Embryonic facial prominence (tissue), 1 donor: Measurements from ENCODE around the gene CBX2.
A peak's percentile ranks its signal among the peaks of the same experiment; 100 is the strongest.

Experiments
- DNase-seq: peaks from one replicate; pipeline ENCODE4 v3.0.0-alpha.2; 2016; ENCODE audit errors: extremely low spot score

The CBX2 gene

DNA sequence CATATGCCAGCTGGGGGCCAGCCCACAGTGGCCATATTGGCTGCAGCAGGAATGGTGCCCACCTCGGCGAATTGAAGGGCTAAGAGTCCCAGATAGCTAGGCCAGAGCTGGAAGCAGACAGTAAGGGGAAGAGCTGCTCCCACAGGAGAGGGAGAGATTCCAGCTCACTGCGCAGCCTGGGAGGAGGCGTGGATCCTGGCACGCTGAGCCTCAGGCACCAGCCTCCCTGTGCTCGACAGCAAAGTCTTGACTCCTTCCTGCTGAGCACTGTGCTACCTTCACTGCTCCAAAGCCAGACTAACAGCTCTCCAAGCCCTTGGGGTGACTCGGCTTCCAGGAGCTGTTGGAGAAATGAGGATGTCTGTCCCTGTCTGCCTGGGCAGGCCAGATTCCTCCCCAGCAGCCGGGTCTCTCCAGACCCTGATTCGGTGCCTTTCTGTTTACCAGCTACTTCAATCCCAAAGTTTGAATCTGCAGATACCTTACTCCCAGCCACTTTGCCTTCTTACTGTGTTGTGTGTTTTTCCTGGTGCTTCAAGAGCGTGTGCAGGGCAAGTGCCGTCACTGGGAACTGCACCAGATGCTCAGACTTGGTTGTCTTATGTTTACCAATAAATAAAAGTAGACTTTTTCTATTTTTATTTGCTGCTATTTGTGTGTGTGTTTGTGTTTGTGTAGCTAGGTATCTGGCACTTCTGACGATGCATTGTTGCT lies 9.1 kb downstream of the CBX2 start:
- DNase-seq, result no peak

DNA sequence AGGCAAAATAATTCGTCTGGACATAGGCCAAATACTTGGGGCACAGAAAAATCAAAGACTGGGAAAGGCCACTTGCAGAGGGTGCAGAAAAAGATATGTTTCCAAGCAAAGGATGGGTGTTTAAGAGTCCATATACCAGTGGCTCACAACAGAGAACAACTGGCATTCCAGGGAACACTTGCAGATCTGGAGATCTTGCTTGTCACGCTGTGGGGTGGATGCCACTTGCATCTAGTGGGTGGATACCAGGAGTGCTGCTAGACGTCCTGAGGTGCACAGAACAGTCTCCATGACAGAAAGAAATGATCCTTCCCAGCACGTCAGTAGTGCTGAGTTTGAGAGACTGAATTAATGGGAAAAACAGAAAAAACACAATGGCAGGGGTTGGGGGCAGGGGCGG lies 10.5 kb downstream of the CBX2 start:
- DNase-seq, result no peak

DNA sequence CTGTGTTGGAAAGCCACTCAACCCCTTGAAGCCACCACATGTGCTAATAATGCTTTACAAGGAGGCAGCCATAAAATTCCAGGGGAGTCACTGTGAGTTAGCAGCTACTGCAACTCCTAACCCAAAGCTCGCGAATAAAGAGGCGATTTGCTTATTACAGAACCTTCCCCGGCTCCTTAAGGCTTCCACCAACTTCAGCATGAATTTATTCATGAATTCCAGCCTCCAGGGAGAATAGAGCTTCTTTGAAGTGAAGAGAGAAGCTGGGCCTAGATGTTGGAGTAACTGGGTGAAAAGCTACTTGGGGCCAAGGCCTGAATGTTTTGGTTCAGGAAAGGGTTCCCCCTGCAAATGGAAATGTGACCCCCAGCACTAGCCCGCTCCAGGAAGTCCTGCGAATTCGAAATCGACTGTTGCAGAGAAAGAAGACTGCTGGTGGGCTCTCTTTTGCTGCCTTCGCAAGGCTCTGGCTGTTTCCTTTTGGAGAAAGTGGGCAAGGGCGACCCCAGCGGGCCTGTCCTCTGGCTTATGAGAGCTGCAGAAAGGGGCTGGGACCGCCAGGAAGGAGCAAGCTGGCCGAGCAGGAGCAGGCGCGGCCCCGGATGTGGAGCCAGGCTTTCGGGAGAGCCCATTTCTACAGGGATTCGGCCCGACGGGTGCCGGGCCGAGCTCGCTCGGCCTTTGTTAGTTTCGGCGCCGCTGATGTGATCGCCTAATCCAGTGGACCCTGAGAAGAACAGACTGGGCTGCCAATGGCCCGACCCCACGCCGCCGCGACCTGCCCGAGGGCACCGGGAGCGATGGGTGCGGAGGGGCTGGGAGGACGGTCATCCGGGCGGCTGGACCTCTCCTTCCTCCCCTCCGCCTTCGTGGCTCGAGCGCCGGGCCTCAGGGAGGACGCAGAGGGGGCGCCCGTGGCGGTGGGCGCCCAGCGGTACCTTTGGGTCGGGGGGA lies 11.3 kb downstream of the CBX2 start:
- no peak for DNase-seq

DNA sequence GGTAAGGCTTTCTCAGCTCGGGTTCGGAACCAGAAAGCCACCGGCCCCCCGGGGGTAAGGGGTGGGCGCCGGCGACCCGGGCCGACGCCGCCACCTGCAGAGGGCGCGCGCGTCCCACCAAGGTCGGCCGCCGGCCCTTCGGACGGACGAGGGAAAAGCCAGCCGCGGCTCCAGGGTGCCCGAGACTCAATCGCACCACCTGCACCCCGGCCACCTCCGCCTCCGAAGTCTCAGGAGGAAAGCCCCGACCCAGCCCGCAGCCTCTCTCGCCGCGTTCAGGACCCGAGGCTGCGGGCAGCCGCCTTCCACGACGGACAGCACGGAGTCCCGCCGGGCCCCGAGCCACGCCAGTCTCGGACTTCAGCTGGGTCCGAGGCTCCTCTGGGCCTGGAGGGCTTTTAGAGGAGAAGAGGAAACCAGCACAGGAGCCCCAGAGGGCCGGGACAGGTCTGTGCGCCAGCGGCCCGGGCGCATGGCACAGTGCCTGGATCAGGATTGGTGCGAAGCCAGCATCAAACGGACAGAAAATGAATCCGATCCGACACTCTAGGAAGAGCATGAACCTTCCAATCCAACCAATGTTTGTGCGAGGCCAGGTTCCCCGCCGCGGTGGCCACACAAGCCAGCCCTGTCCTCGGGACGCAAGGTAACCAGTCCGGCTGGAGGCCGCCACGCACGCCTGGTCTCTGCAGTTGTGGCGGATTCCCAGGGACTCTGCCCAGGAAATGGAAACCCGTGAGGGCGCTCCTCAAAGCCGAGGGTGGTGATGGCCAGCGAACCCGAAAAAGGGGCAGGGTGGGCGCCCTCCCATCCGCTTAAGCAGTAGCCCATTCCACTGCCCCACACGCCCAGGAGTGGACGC lies 12.2 kb downstream of the CBX2 start:
- no peak for DNase-seq

DNA sequence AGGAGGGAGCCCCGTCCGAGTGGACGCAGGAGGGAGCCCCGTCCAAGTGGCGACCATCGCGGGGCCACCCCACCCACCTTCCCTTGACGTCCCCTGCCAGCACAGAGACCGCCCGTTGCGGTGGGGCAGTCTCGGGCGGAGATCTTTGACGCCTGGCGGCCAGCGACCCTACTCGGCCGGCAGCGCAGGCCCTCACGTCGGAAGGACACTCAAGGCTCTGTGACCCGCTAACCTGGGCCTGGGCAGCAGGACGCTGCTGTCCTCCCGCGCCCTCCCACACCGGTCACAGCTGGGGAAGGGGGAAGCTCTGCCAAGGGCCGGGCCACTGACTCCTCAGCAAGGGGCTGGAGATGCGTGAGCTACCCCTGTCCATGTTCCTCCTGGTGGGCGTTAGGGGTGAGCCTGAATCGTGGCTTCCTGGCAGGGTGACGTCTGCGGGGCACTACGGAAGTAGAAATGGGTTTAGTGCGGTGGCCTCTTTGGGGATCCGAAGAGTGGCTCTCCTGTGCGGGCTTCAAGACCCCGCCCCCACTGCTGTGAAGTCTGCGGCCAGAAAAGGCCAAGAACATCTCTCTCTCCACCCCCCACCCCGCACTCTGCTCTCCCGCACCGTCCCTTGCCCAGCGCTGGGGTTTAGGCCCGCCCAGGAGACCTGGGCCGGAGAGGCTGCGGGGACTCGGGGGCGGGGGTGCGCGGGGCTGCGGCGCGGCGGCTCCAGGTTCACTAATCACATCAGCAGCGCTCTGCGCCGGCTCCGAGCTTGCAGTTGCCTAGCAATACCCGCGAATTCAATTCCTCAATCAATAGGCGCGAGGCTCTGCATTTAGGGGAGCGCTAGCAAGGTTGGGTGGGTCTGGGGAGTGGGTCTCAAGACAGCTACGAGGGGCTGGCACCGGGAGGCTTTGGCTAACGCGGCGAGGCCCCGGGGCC lies 13.1 kb downstream of the CBX2 start:
- DNase-seq, result no peak

DNA sequence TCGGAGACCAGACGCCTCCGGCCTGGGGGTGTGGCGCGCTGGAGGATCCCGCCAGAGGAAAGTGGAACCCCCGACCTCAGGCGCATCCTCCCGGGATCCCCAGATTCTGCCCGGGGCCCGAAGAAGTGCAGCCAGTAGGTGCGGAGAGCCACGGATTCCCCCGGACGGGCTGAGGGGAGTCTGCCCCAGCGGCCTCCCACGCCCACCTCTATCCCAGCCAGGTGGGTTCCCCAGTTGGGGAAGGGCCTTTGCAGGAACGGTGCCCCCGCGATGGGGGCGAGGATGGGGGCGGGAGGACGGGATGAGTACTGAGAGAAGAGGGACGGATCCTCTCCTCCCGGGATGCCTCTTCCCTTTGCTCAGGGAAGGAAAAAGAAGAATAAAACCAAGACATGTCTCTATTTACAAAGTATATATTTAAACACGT lies 13.8 kb downstream of the CBX2 start:
- DNase-seq, result no peak

DNA sequence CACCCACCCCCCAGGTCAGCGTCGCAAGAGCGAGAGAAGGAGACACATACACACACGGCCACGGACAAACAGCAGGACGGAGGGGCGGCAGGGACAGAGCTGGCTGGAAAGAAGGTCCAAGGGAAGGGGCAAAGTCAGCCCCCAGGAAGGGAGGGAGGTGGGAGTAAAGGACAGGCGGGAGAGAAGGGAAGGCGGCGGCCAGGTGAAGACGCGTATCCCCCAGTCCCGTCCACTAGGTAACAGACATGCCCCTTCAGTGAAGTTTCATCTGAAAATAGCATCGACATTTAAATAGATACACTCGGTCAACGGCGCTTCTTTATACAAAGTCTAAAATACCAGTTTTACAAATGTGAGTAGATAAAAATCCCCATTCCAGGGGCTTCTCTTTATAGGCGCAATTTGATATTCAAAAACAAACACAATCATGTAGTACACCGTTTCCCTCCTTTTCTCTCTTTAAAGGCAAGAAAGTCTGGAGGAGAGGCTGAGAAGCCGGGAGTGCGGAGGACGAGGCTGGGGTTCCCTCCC lies 14.5 kb downstream of the CBX2 start:
- no peak for DNase-seq

DNA sequence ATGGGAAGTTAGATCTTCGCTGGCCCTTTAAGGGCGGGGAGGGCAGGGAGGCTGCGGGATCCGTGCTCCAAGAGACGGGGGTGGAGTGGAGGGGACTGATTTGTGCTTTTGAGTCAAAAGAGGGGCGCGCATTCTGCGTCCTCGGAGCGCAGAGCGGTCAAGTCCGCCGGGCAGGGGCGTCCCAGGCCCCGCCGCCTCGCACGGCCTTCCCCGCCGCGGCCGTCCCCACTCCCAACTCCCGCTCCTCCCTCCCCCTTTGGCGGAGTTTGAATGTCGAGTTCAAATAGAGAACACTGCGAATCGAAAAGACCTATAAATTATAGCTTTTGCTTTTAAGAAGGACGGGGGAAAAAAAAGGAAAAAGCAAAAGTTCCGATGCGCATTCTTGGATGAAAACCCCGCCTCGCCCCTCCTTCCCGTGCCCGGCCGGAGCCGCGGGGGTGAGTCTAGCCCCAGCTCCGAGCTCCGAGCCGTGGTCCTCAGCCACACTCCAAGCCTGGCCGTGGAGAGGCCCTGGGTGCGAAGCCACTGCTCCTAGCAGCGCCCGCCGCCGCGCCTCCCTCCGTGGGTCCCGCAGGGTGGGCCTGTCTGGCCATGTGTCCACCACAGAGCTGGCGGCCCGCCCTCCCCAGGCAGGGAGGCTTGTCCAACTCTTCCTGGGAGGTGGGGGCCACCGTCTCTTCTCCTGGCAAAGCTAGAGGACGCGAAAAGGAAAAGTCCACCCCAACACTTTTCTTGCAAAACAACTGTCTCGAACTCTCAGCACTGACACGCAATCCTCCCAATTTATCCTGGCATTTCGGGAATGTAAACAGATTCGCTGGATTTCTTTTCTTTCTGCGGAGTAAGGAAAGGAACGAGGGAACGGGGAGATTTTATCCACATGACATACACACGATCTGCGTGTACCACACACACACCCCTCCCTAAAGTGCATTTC lies 15.3 kb downstream of the CBX2 start:
- no peak for DNase-seq

DNA sequence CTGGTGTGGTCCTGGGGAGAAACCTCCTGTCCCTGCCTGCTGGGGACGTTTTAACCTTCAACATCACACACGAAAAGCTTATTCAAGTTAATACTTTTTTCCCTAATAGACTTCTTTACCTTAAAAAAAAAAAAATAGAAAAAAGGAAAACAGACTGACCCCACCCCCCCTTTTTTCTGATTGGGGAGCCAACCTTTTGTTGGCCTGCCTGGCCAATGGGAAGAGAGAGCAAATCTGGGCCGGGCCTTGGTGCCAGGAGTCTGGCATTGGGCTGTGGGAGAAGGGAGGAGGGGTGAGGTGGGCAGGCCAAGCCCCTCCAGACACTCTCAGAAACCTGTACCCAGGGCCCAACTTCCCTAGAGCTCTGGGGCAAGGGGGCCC lies 16.0 kb downstream of the CBX2 start:
- no peak for DNase-seq

DNA sequence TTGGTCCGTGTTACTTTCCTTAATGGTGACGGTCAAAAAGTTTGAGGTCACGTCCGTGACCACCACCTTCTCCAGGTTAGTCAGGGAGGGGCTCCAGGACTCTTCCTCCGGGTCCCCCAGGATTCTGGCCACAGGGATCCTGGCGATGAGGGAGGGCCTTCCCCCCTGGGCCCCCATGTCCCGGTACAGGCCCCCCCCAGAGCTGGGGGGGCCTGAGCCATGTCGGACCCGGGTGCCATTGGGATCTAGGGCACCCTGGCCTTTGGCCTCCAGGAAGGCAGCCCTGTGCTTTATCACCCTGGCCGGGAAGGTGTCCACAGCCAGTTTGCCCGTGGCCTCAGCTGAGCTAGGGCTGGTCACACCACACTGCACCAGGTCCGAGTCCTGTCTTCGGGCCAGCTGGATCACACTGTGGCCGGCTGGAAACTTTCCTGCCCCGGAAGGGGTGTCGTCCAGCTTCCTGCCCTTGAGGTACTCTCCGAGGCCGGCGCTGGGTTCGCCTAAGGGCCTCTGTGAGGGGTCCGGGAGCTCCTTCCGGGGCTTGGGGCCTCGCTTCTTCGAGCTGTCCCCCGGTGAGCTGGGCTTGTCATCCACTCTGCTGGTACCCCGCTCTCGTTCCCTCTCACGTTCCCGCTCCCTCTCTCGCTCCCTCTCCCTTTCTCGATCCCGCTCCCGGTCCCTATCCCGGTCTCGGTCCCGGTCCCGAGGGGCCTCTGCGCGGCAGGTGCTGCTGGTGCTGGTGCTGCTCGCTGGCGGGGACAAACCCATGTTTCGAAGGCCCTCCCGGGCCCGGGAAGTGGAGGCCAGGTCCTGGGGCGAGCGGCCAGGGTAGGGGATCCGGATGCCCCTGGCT lies 16.9 kb downstream of the CBX2 start:
- DNase-seq, result no peak

DNA sequence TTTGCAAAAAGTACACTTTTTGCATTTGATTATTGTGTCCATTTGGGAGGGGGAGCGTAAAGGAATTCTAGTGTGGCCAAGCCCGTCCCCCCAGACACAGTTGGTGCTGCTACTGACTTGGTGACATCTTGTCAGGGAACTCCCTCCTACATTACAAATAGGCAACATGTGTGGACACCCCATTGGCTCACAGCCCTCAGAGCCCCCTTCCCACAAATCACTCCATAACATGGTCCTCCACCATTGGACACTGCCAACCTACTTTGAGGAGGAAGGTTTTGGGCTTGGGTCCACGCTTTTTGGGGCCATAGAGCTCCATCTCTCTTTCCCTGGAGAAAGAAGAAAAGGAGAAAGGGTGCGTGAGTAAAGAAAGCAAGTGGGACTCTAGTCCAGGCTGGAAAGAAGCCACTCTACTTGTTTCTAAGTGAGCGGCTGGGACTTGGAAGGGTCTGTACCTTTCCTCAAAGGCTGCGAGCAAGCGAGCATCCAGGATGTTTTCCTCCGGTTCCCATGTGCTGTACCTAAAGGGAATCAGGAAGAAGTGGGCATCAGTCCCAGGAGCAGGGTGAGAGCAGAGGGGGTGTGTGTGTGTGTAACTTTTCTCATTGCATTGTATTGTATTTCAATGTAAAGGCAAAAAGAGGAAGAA lies 18.0 kb downstream of the CBX2 start:
- DNase-seq, result no peak

DNA sequence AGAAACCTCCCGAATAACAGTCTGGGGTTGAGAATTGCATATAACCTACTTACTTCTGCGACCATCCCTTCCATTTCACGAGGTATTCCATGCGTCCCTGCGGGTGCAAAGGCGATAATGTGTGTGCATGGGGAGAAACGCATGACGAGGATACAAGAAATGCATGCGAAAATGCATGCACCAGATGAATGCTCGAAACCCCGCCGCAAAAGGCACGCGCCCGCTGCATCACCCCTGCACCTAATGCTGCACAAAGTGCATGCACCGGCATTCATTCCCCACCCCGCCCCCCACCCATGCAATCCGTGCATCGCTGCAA lies 18.5 kb downstream of the CBX2 start:
- DNase-seq, result no peak

DNA sequence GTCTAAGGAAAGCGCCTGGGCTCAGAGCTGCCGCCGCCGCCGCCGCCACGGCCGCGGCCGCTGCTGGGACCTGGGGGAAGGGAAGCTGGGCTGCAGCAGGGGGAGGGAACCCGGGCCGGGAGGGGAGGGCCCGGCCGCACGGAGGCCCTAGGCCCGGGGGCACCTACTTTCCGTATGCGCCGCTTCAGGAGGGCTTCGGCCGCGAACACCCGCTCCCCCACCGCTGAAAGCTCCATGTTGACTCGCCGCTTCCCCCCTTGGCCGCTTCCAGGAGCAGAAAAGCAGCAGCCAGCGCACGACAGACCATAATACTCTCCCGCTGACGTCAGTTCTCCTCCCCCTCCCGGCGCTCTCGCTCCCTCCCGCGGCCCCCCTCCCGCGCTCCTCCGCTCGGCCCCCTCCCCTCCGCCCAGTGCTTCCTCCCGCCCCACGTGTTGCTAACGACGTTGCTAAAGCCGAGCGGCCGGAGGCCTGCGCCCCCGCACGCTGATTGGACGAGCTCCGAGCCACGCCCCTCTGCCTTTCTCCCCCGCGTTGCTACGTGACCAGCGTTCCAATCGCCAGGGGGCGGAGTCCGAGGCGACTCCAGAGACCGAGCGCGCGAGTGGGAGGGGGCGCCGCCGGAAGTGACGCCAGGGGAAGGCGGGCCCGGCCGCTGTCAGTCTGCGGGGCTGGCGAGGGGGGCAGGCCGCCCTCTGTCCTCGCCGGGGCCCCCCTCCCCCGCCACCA lies 19.0 kb downstream of the CBX2 start, which contains the start of gene CBX8:
Gene CBX8, minus strand, starts transcription at position 315 of the 729 bp plus-strand sequence. Its CDS starts 79 bp downstream, at position 236.
- peak; percentile 99 for DNase-seq

DNA sequence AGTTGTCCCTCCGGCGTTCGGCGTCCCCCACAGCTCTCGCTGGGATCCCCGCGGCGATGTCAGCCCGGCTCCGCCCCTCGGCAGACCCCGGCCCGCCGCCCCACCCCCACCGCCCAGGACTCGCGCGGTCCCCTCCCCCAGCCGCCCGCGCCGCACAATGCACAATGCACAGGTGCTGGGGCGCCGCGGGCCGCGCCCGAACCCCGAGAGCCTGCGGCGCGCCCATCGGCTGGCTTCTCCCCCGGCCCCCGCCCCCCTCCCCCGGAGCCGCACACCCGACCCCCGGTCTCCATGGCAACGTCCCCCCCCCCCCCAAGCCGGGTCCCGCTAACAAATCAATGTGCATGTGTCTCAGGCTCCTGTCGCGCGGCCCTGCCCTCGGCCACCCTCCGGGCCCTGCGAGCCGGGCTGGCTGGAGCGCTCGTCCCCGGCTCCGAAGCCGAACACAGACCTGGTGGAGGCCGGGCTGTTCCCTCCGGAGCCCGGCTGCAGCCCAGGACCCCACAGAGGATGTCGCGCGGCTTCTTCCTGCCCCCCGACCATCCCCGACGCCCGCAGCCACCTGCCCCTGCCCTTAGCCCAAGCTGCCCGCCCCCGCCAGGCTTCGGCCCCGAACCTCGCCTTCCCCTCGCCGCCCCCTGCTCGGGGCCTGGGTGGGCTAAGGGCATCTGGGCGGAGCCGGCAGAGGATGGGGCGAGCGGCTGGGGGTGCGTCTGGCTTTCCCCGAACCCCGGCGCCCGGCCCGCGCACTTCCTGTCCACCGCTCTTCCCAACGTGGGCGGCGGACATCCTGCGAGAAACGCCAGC lies 19.7 kb downstream of the CBX2 start:
- DNase-seq, result no peak

DNA sequence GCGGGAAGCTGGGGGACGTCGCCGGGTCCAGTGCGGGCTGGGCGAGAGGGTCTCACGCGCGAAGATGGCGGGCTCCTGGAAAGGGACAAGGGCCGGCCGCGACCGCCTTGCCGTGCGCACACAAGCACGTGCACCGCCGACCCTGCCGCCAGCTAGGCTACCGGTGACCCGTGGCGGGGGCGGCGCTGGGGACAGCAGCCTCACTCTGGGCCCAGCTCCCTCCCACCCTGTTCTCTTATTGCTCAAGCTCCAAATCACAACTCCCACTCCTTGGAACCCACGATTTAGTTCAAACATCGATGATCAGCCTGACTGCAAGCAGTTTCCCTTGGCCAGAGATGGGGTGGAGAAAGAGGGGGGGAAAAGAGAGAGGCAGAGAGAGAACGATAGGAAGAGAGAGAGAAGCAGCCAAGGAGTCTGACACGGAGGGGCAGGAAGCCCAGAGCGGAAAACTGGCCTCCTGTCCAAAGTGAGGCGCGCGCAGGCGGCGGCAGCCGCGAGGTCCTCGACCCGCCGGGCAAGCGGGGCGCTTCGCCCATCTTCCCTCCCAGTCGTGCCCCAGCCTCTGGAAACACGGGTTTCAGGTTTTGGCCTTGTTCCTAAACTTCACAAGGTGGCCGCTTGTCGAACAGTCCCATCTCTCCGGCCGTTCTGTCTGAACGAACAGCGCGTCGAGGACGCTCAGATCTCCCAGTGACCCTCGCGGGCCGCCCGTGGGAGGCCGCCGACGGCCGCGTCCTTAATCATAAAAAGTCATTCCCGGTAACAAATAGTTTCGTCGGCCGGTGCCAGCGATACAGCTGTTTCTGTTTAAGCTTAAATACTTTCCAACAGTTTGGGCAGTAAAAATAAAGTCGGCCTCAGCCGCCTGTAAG lies 20.6 kb downstream of the CBX2 start:
- no peak for DNase-seq

DNA sequence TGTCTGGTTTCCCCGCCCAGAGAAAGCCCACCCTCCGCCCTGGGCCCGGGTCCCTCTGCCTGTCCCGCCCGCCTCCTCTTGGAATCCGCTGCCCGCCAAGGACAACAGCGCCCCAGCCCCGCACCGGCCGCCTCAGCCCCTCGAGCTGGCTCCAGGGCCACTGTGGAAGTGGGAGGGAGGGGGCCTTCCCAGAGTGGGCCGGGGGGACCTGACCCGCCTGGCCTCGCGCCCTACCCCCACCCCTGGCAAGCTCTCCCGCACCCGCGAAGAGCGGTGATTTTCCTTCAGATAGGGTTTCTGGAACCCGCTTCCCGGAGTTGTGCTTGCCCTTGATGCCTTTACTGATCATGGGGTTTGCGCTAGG lies 21.2 kb downstream of the CBX2 start:
- no peak for DNase-seq
